Measurements from ENCODE around the gene MVP. TPM values are rescaled to one million over a fixed set of nuclear protein-coding genes. Genes with fewer than 3 reads are reported as not detected.
A peak's percentile ranks its signal among the peaks of the same experiment; 100 is the strongest.

Gene MVP
- total RNA-seq, 1 donor: 273 TPM

DNA sequence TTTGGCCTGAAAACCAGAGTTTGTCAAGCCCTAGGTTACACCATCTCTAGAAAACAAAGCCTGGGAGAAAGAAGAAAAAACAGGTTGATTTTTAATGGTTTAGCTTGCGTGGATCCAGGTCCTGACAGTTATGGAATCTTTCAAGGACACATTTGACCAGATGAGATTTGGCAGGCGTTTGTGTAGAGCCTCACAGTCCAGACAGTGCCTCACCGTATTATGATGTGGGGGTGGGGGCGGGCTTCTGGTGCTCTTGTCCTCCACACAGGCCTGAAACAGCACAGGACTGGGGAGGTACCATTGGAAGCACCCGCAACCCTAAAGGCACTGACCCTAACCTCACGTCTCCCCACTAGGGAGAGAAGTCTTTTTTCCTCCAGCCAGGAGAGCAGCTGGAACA, 19.6 kb downstream of the MVP start:
- peaks cover 6% of the 10 kb centered on the region for H4K20me1 ChIP-seq (ENCODE audit: insufficient read depth, low read length)
- no peaks in the 10 kb centered on the region for H3K4me1 ChIP-seq (ENCODE audit: insufficient read depth, low read length)
- no peak overlapping the region for H3K4me3 ChIP-seq (ENCODE audit: insufficient read depth, low read length)
- TF ChIP-seq, protein P1, sequence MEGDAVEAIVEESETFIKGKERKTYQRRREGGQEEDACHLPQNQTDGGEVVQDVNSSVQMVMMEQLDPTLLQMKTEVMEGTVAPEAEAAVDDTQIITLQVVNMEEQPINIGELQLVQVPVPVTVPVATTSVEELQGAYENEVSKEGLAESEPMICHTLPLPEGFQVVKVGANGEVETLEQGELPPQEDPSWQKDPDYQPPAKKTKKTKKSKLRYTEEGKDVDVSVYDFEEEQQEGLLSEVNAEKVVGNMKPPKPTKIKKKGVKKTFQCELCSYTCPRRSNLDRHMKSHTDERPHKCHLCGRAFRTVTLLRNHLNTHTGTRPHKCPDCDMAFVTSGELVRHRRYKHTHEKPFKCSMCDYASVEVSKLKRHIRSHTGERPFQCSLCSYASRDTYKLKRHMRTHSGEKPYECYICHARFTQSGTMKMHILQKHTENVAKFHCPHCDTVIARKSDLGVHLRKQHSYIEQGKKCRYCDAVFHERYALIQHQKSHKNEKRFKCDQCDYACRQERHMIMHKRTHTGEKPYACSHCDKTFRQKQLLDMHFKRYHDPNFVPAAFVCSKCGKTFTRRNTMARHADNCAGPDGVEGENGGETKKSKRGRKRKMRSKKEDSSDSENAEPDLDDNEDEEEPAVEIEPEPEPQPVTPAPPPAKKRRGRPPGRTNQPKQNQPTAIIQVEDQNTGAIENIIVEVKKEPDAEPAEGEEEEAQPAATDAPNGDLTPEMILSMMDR (IDR thresholded peaks at IDR 0.05; ENCODE audit: extremely low read depth, low read depth, low read length): no peak
- peaks cover 5% of the 10 kb centered on the region for H3K79me2 ChIP-seq (ENCODE audit: insufficient read depth, low read length)
- H3K27ac ChIP-seq (ENCODE audit: low read depth, low read length): no peak overlapping the region
- H3K9me3 ChIP-seq (ENCODE audit: low read depth, low read length): no peaks in the 10 kb centered on the region
- H3K36me3 ChIP-seq (ENCODE audit: insufficient read depth, low read length): peaks cover 86% of the 10 kb centered on the region
- DNase-seq (ENCODE audit: insufficient read length, low spot score, missing footprints): peak; percentile 2
- H3K27me3 ChIP-seq (ENCODE audit: insufficient read depth, low read length): no peaks in the 10 kb centered on the region
- no peak overlapping the region for H2AFZ ChIP-seq (ENCODE audit: low read length)
- no peak overlapping the region for H3K4me2 ChIP-seq (ENCODE audit: insufficient read depth, low read length)

DNA sequence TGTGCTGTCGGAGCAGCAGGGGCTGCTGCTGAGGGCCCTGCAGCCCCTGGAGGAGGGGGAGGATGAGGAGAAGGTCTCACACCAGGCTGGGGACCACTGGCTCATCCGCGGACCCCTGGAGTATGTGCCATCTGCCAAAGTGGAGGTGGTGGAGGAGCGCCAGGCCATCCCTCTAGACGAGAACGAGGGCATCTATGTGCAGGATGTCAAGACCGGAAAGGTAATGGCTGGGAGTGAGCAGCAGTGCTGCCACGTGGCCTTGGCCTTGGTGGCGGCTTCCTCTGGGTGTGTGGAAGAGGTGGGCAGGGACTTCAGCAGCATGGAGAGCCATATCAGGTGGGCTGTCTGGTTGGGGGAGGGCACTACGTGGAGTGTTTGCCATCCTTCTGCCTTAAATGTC, 20.0 kb downstream of the MVP start:
- no peak overlapping the region for H3K27ac ChIP-seq (ENCODE audit: low read depth, low read length)
- H4K20me1 ChIP-seq (ENCODE audit: insufficient read depth, low read length): peaks cover 5% of the 10 kb centered on the region
- peaks cover 3% of the 10 kb centered on the region for H3K79me2 ChIP-seq (ENCODE audit: insufficient read depth, low read length)
- DNase-seq (ENCODE audit: insufficient read length, low spot score, missing footprints): peak; percentile 41
- peaks cover 86% of the 10 kb centered on the region for H3K36me3 ChIP-seq (ENCODE audit: insufficient read depth, low read length)
- TF ChIP-seq, protein P1 (IDR thresholded peaks at IDR 0.05; ENCODE audit: extremely low read depth, low read depth, low read length): no peak
- no peak overlapping the region for H2AFZ ChIP-seq (ENCODE audit: low read length)
- no peak overlapping the region for H3K4me3 ChIP-seq (ENCODE audit: insufficient read depth, low read length)
- no peaks in the 10 kb centered on the region for H3K9me3 ChIP-seq (ENCODE audit: low read depth, low read length)
- no peaks in the 10 kb centered on the region for H3K4me1 ChIP-seq (ENCODE audit: insufficient read depth, low read length)
- no peaks in the 10 kb centered on the region for H3K27me3 ChIP-seq (ENCODE audit: insufficient read depth, low read length)
- no peak overlapping the region for H3K4me2 ChIP-seq (ENCODE audit: insufficient read depth, low read length)

DNA sequence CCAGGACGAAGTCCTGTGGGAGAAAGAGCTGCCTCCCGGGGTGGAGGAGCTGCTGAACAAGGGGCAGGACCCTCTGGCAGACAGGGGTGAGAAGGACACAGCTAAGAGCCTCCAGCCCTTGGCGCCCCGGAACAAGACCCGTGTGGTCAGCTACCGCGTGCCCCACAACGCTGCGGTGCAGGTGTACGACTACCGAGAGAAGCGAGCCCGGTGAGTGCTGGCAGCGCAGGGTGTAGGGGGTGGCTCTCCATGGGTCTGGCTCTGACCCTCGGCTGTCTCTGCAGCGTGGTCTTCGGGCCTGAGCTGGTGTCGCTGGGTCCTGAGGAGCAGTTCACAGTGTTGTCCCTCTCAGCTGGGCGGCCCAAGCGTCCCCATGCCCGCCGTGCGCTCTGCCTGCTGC, 21.4 kb downstream of the MVP start:
- Histone ChIP-seq H3K27me3 (ENCODE audit: insufficient read depth, low read length) (no peaks in the 10 kb centered on the region), H3K79me2 (ENCODE audit: insufficient read depth, low read length) (peaks cover 2% of the 10 kb centered on the region), H3K27ac (ENCODE audit: low read depth, low read length) (no peak overlapping the region), H2AFZ (ENCODE audit: low read length) (no peak overlapping the region), H3K4me1 (ENCODE audit: insufficient read depth, low read length) (no peaks in the 10 kb centered on the region), H3K36me3 (ENCODE audit: insufficient read depth, low read length) (peaks cover 88% of the 10 kb centered on the region), H3K4me3 (ENCODE audit: insufficient read depth, low read length) (no peak overlapping the region), H3K4me2 (ENCODE audit: insufficient read depth, low read length) (no peak overlapping the region), H4K20me1 (ENCODE audit: insufficient read depth, low read length) (peaks cover 13% of the 10 kb centered on the region), H3K9me3 (ENCODE audit: low read depth, low read length) (no peaks in the 10 kb centered on the region)
- TF ChIP-seq, protein P1 (IDR thresholded peaks at IDR 0.05; ENCODE audit: extremely low read depth, low read depth, low read length): no peak
- DNase-seq (ENCODE audit: insufficient read length, low spot score, missing footprints): peak; percentile 29

DNA sequence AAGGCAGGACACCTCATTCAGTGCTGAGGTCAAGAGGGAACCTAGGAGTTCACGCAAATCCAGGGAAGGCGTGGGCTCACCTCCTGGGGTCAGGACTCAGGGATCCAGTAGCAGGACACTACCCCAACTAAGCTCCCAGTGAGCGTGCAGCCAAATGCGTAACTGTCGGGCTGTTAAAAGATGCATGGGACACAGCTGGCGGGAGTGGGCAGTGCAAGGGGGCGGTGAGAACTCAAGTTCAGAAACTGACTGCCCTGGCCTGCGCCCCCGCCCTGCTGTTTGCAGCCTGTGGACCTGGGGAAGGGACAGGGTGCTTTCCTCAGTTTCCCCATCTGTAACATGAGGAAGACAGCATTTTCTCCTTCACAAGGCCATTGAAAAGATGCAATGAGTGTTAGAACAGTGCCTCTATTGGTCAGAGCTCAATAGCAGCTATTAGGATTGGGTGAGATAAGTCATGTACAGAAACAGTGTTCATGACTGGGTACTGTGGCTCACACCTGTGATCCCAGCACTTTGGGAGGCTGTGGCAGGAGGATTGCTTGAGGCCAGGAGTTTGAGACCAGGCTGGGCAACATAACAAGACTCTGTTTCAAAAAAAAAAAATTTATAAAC, 22.6 kb downstream of the MVP start:
- H3K27ac ChIP-seq (ENCODE audit: low read depth, low read length): no peak overlapping the region
- no peak overlapping the region for H2AFZ ChIP-seq (ENCODE audit: low read length)
- H3K4me1 ChIP-seq (ENCODE audit: insufficient read depth, low read length): no peaks in the 10 kb centered on the region
- H3K9me3 ChIP-seq (ENCODE audit: low read depth, low read length): no peaks in the 10 kb centered on the region
- H4K20me1 ChIP-seq (ENCODE audit: insufficient read depth, low read length): peaks cover 10% of the 10 kb centered on the region
- DNase-seq (ENCODE audit: insufficient read length, low spot score, missing footprints): peak; percentile 37
- H3K4me3 ChIP-seq (ENCODE audit: insufficient read depth, low read length): no peak overlapping the region
- TF ChIP-seq, protein P1 (IDR thresholded peaks at IDR 0.05; ENCODE audit: extremely low read depth, low read depth, low read length): peak; percentile 10
- no peaks in the 10 kb centered on the region for H3K79me2 ChIP-seq (ENCODE audit: insufficient read depth, low read length)
- H3K27me3 ChIP-seq (ENCODE audit: insufficient read depth, low read length): no peaks in the 10 kb centered on the region
- no peak overlapping the region for H3K4me2 ChIP-seq (ENCODE audit: insufficient read depth, low read length)
- H3K36me3 ChIP-seq (ENCODE audit: insufficient read depth, low read length): peaks cover 87% of the 10 kb centered on the region
